A549 (cell line): ENCODE data around the gene COPS7A. TPM values are rescaled to one million over a fixed set of nuclear protein-coding genes. Genes with fewer than 3 reads are reported as not detected.

Experiments
- ATAC-seq, 2 experiments: fragments of 200-7000 bp in 1 of 2; fragments of >200 bp in 1 of 2; cut with Nextera tagmentation in 1 of 2; cut with Tn5 transposase in 1 of 2; 3 replicates each; pipeline versions ENCODE4 v1.8.0 to v1.9.1; 2018 to 2020; ENCODE audit warnings: mild to moderate bottlenecking in 1 of 2, moderate library complexity in 1 of 2
- CTCF ChIA-PET: fragments of 300-600 bp; sonication (Branson Sonifier 250); formaldehyde crosslinking; extraction: SDS; loops from one replicate; lab custom pipeline; 2021; ENCODE audit warnings: antibody characterized with exemption, inconsistent platforms; lab: Yijun Ruan, JAX
- POLR2A ChIA-PET: fragments of 350-600 bp; formaldehyde crosslinking; extraction: SDS; loops from one replicate; lab custom pipeline; 2021; ENCODE audit warnings: antibody characterized with exemption, inconsistent platforms; lab: Yijun Ruan, JAX
- DNase-seq, 2 experiments: peaks; one replicate each; pipeline versions ENCODE4 v3.0.0 to v3.0.0-alpha.2; 2011 to 2016; ENCODE audit warnings: low read depth in 1 of 2, low spot score in 1 of 2
- FAIRE-seq: peaks from 2 replicates; lab custom pipeline; 2011; peaks lifted over from hg19 to GRCh38; lab: Jason Lieb, UNC
- H3K27ac ChIP-seq, 2 experiments: fragments of >200 bp; sonication (Bioruptor Twin); formaldehyde crosslinking; 3 replicates each; pipeline ENCODE4 v1.5.1; 2016 to 2017
- H3K4me1 ChIP-seq: fragments of >200 bp; sonication (Bioruptor Twin); formaldehyde crosslinking; 3 replicates; pipeline ENCODE4 v1.6.1; 2016
- H3K4me2 ChIP-seq: fragments of >200 bp; sonication (Bioruptor Twin); formaldehyde crosslinking; 3 replicates; pipeline ENCODE4 v1.6.1; 2016
- H3K4me3 ChIP-seq: fragments of >200 bp; sonication (Bioruptor Twin); formaldehyde crosslinking; 3 replicates; pipeline ENCODE4 v1.5.1; 2016
- H3K9me3 ChIP-seq: fragments of >200 bp; sonication (Bioruptor Twin); formaldehyde crosslinking; 3 replicates; pipeline ENCODE4 v1.6.1; 2016
- BCL3 ChIP-seq: fragments of >200 bp; sonication (Bioruptor Twin); formaldehyde crosslinking; IDR thresholded peaks from 3 replicates; pipeline ENCODE4 v1.6.1; 2016
- CHD4 ChIP-seq: fragments of 200-600 bp; sonication (generic); IDR thresholded peaks from 2 replicates; pipeline ENCODE4 v1.6.1; 2016; ENCODE audit warnings: antibody characterized with exemption, mild to moderate bottlenecking, borderline replicate concordance
- CTCF ChIP-seq: fragments of >200 bp; sonication (Bioruptor Twin); formaldehyde crosslinking; IDR thresholded peaks from 3 replicates; pipeline ENCODE4 v1.5.1; 2016
- FOSB ChIP-seq: fragments of 250-450 bp; sonication (Bioruptor Pico); IDR thresholded peaks from 2 replicates; pipeline ENCODE4 v1.5.0; 2020; ENCODE audit warnings: mild to moderate bottlenecking, moderate library complexity
- FOSL2 ChIP-seq, 2 experiments: fragments of 450-650 bp in 1 of 2; fragments of >200 bp in 1 of 2; sonication (Bioruptor Twin) in 1 of 2; formaldehyde crosslinking; IDR thresholded peaks; 2 replicates each; pipeline versions ENCODE4 v1.5.0 to v1.6.1; 2016 to 2020; ENCODE audit warnings: mild to moderate bottlenecking in 1 of 2, moderate library complexity in 1 of 2
- HEYL ChIP-seq: fragments of 250-450 bp; sonication (Bioruptor Pico); IDR thresholded peaks from 2 replicates; pipeline ENCODE4 v1.8.0; 2021; ENCODE audit warnings: mild to moderate bottlenecking, moderate library complexity
- HMGXB4 ChIP-seq: fragments of 250-450 bp; sonication (Bioruptor Pico); IDR thresholded peaks from 2 replicates; pipeline ENCODE4 v1.5.0; 2021; ENCODE audit warnings: mild to moderate bottlenecking, moderate library complexity, borderline replicate concordance
- HOXB13 ChIP-seq: fragments of 250-450 bp; sonication (Bioruptor Pico); IDR thresholded peaks from 2 replicates; pipeline ENCODE4 v1.5.0; 2020; ENCODE audit warnings: low read depth, mild to moderate bottlenecking, moderate library complexity
- JUN ChIP-seq, 2 experiments: fragments of >200 bp; sonication (Bioruptor Twin); formaldehyde crosslinking; IDR thresholded peaks; 2 replicates in 1 of 2; 3 replicates in 1 of 2; pipeline ENCODE4 v1.6.1; 2016 to 2017
- JUNB ChIP-seq: fragments of >200 bp; sonication (Bioruptor Twin); formaldehyde crosslinking; IDR thresholded peaks from 2 replicates; pipeline ENCODE4 v1.6.1; 2016
- KDM1A ChIP-seq: fragments of 200-600 bp; sonication (generic); IDR thresholded peaks from 2 replicates; pipeline ENCODE4 v1.6.1; 2016; ENCODE audit warnings: low read depth, mild to moderate bottlenecking
- KDM5A ChIP-seq: fragments of 200-600 bp; sonication (generic); IDR thresholded peaks from 2 replicates; pipeline ENCODE4 v1.6.1; 2016; ENCODE audit warnings: antibody characterized with exemption, mild to moderate bottlenecking
- MAZ ChIP-seq: fragments of 150-350 bp; IDR thresholded peaks from 2 replicates; pipeline ENCODE4 v1.6.1; 2014; ENCODE audit warnings: antibody characterized with exemption, low read depth, low read length, borderline replicate concordance
- NFE2L2 ChIP-seq: fragments of 150-350 bp; conservative IDR thresholded peaks from 2 replicates; pipeline ENCODE4 v1.6.1; 2014; ENCODE audit warnings: low read length
- NPAS2 ChIP-seq: fragments of 250-450 bp; sonication (Bioruptor Pico); IDR thresholded peaks from 2 replicates; pipeline ENCODE4 v1.8.0; 2022; ENCODE audit warnings: mild to moderate bottlenecking, moderate library complexity, borderline replicate concordance
- NR3C1 ChIP-seq: fragments of >200 bp; sonication (Bioruptor Twin); formaldehyde crosslinking; IDR thresholded peaks from 3 replicates; pipeline ENCODE4 v1.6.1; 2017
- PBX3 ChIP-seq: IDR thresholded peaks from 2 replicates; pipeline ENCODE4 v1.6.1; 2012
- POLR2A ChIP-seq: IDR thresholded peaks from 2 replicates; pipeline ENCODE4 v1.6.1; 2012; ENCODE audit warnings: mild to moderate bottlenecking, low read length
- RARB ChIP-seq: fragments of 250-450 bp; sonication (Bioruptor Pico); IDR thresholded peaks from 2 replicates; pipeline ENCODE4 v1.8.0; 2021; ENCODE audit warnings: mild to moderate bottlenecking, moderate library complexity
- REST ChIP-seq: fragments of 200-600 bp; sonication (generic); IDR thresholded peaks from 2 replicates; pipeline ENCODE4 v1.6.1; 2016; ENCODE audit warnings: antibody characterized with exemption, mild to moderate bottlenecking, moderate library complexity
- SREBF2 ChIP-seq: fragments of 450-650 bp; IDR thresholded peaks from 2 replicates; pipeline ENCODE4 v1.6.1; 2014; ENCODE audit warnings: mild to moderate bottlenecking, moderate library complexity
- TP53 ChIP-seq: fragments of 250-450 bp; sonication (Bioruptor Pico); IDR thresholded peaks from 2 replicates; pipeline ENCODE4 v1.5.0; 2021; ENCODE audit warnings: mild to moderate bottlenecking, moderate library complexity
- ZSCAN20 ChIP-seq: fragments of 250-450 bp; sonication (Bioruptor Pico); IDR thresholded peaks from 2 replicates; pipeline ENCODE4 v1.8.0; 2022; ENCODE audit warnings: mild to moderate bottlenecking, moderate library complexity
- WGBS: methylation state at CpG from one replicate; pipeline ENCODE4 v1.1.6; 2017; ENCODE audit errors: missing lambda C conversion rate; 5-methylcytosine and 5-hydroxymethylcytosine counted together
- polyA plus RNA-seq, 4 experiments: library from polyadenylated mRNA; depleted of rRNA in 3 of 4; stranded (reverse); fragments of >200 nt; fragmentation: RNase III in 1 of 4; extraction: RNeasy Plus Mini Kit Qiagen cat#74134 plus additional on column Dnase treatment in 1 of 4; gene quantifications; 2 replicates in 3 of 4; 3 replicates in 1 of 4; pipeline ENCODE4 v1.2.3, GENCODE V29; 2011 to 2017

Gene COPS7A
- polyA plus RNA-seq, 2 of the 4 experiments (the other 2 are of a cell fraction): 46.9 to 78.8 TPM

- Histone ChIP-seq H3K4me1 (peaks cover 48% of the 10 kb centered on the region), H3K9me3 (no peaks in the 10 kb centered on the region), H3K27ac (peak overlapping the region; percentile 94 to 99), H3K4me2 (peak overlapping the region; percentile 86), H3K4me3 (peak overlapping the region; percentile 97)
- POLR2A ChIA-PET: interaction anchor here (0.7 to 5.1 kb wide), 8 partner anchors 11 to 233 kb away, joined by 3 to 118 read pairs (median 16); partner anchors contain the start of genes CDCA3, COPS7A, MLF2 and USP5
- TF ChIP-seq JUN (IDR thresholded peaks at IDR 0.05) (no peak; a peak in 1 of 5 replicates), FOSL2 (IDR thresholded peaks at IDR 0.05) (no peak), FOSL2 (CRISPR knock-in tag; IDR thresholded peaks at IDR 0.05) (no peak), POLR2A (peak; percentile 23; the same call in 1 of the 2 replicates)
- peak; percentile 1; a peak in 4 of 6 replicates for ATAC-seq
- DNase-seq: peak; percentile 36 to 46
- CTCF ChIA-PET: interaction anchor here (0.5 to 26.0 kb wide), 13 partner anchors 8 to 148 kb away, joined by 3 to 670 read pairs (median 8); partner anchors contain the start of genes CD4, MLF2 and SPSB2
- 9% methylated on average over 7 of the region's 7 CpGs for whole genome bisulfite sequencing
- FAIRE-seq: no peak
These were observed 41.3 kb downstream of the COPS7A start for GRCh38 chr12:6765048-6765633.

GRCh38 chr12:6765634-6766581 lies 42.1 kb downstream of the COPS7A start, which contains the start of gene PTMS:
TSS of gene PTMS (plus strand) at chr12:6766363. CDS start at chr12:6766706, 343 bp downstream.
- peak within 1 kb of the TSS; percentile 97 for H3K4me3 ChIP-seq
- H3K9me3 ChIP-seq: no peaks in the 10 kb centered on the region
- peak within 1 kb of the TSS; percentile 86 for H3K4me2 ChIP-seq
- 2% methylated on average over 19 of the region's 63 CpGs for WGBS
- ATAC-seq: peak; percentile 59 to 65
- DNase-seq: peak; percentile 77 to 99
- POLR2A ChIA-PET: interaction anchor here (0.6 to 5.1 kb wide), 17 partner anchors 8 to 283 kb away, joined by 3 to 118 read pairs (median 4); partner anchors contain the start of genes CDCA3, COPS7A, MLF2 and TPI1
- peak within 1 kb of the TSS; percentile 94 to 99 for H3K27ac ChIP-seq
- CTCF ChIA-PET: interaction anchor here (0.5 to 26.0 kb wide), 33 partner anchors 8 to 227 kb away, joined by 3 to 670 read pairs (median 5); partner anchors contain the start of genes CD4, CDCA3, COPS7A and MLF2
- FAIRE-seq: no peak
- H3K4me1 ChIP-seq: peaks cover 55% of the 10 kb centered on the region
- TF ChIP-seq JUNB (no peak), NR3C1 (no peak), NPAS2 (CRISPR knock-in tag) (no peak), CTCF (no peak), MAZ (peak; percentile 85), HMGXB4 (no peak), REST (no peak; the same call in 1 of the 2 replicates), KDM5A (no peak), HOXB13 (CRISPR knock-in tag) (no peak), ZSCAN20 (CRISPR knock-in tag) (no peak), NFE2L2 (no peak), RARB (no peak), SREBF2 (no peak), TP53 (CRISPR knock-in tag) (no peak), HEYL (CRISPR knock-in tag) (no peak), PBX3 (peak; percentile 66; the same call in 1 of the 2 replicates), BCL3 (peak; percentile 98; the same call in 2 of the 3 replicates), CHD4 (0 out of 2 replicates have a peak, but pooled peaks have one; percentile 8), KDM1A (no peak), FOSB (CRISPR knock-in tag) (no peak), JUN (IDR thresholded peaks at IDR 0.05) (peak; percentile 53 to 95), FOSL2 (IDR thresholded peaks at IDR 0.05) (no peak), FOSL2 (CRISPR knock-in tag; IDR thresholded peaks at IDR 0.05) (no peak), POLR2A (peak; percentile 100)
